ENCODE results near the gene MAVS. TPM values are rescaled to one million over a fixed set of nuclear protein-coding genes. Genes with fewer than 3 reads are reported as not detected.
"Not testable (repeated sequence)": the region's sequence is repeated elsewhere in the genome, so short reads cannot be mapped to it uniquely, and the experiment has no call there.

Gene MAVS
- total and polyA plus RNA-seq, 10 donors = 4.1 to 45.0 (median 35.3) TPM

- H3K27me3 ChIP-seq (replicated peaks in 1 of 7); intact Hi-C loops (cut with DNase I; ENCODE audit: low total_unique reads); H3K9me3 ChIP-seq; H3K4me3 ChIP-seq; DNase-seq: not testable (repeated sequence)
- H3K4me1 ChIP-seq = peaks cover 17 to 75% (median 57%) of the 10 kb centered on the region in 6 donors
- 53 to 74% (median 72%) methylated on average over 17 of the region's 17 CpGs for WGBS, 5 donors
- peak overlapping the region in 7 of 8 donors; percentile 22 to 67 (median 43) for H3K27ac ChIP-seq
- TF ChIP-seq POLR2AphosphoS5 (IDR thresholded peaks at IDR 0.05) = peak in 1 of 3 donors; percentile 19
- peaks cover 0 to 45% (median 40%) of the 10 kb centered on the region in 6 donors for H3K36me3 ChIP-seq
Measured at GRCh38 chr20:3906744-3907721, 60.4 kb downstream of the MAVS start.

- intact Hi-C loops (cut with DNase I; ENCODE audit: low total_unique reads) = no loop called here
- 71 to 87% (median 82%) methylated on average over 4 of the region's 4 CpGs for WGBS, 5 donors
- TF ChIP-seq CTCF (IDR thresholded peaks at IDR 0.05 in 8 of 11, conservative IDR thresholded peaks at IDR 0.05 in 3 of 11) = no peak
- TF ChIP-seq POLR2AphosphoS5 (IDR thresholded peaks at IDR 0.05) = no peak
- no peak for TF ChIP-seq POLR2A (IDR thresholded peaks at IDR 0.05)
- Histone ChIP-seq H3K27ac (no peak overlapping the region), H3K27me3 (replicated peaks in 1 of 7) (no peaks in the 10 kb centered on the region), H3K4me1 (peaks cover 12 to 58% (median 44%) of the 10 kb centered on the region in 6 donors), H3K4me3 (no peak overlapping the region), H3K9me3 (no peaks in the 10 kb centered on the region), H3K36me3 (peaks cover 0 to 61% (median 56%) of the 10 kb centered on the region in 6 donors)
- no peak for DNase-seq
Measured at GRCh38 chr20:3908667-3909066, 62.0 kb downstream of the MAVS start.

GRCh38 chr20:3909952-3910366 is 63.3 kb downstream of the MAVS start:
- DNase-seq = no peak
- Histone ChIP-seq H3K9me3 (no peaks in the 10 kb centered on the region), H3K4me1 (peaks cover 8 to 54% (median 31%) of the 10 kb centered on the region in 6 donors), H3K27ac (no peak overlapping the region), H3K4me3 (no peak overlapping the region), H3K27me3 (replicated peaks in 1 of 7) (no peaks in the 10 kb centered on the region), H3K36me3 (peaks cover 0 to 74% (median 68%) of the 10 kb centered on the region in 6 donors)
- intact Hi-C loops (cut with DNase I; ENCODE audit: low total_unique reads) = no loop called here
- no peak for TF ChIP-seq CTCF (IDR thresholded peaks at IDR 0.05 in 8 of 11, conservative IDR thresholded peaks at IDR 0.05 in 3 of 11)
- TF ChIP-seq POLR2A (IDR thresholded peaks at IDR 0.05) = no peak
- no peak for TF ChIP-seq POLR2AphosphoS5 (IDR thresholded peaks at IDR 0.05)

GRCh38 chr20:3910853-3911252 is 64.2 kb downstream of the MAVS start:
- H3K4me1 ChIP-seq = peaks cover 8 to 48% (median 25%) of the 10 kb centered on the region in 6 donors
- WGBS, 5 donors = 87 to 93% (median 88%) methylated on average over 2 of the region's 2 CpGs
- no peak for DNase-seq
- H3K27ac ChIP-seq = no peak overlapping the region
- no peak for TF ChIP-seq CTCF (IDR thresholded peaks at IDR 0.05 in 8 of 11, conservative IDR thresholded peaks at IDR 0.05 in 3 of 11)
- no peak for TF ChIP-seq POLR2AphosphoS5 (IDR thresholded peaks at IDR 0.05)
- TF ChIP-seq POLR2A (IDR thresholded peaks at IDR 0.05) = no peak
- no peak overlapping the region for H3K4me3 ChIP-seq
- intact Hi-C loops (cut with DNase I; ENCODE audit: low total_unique reads) = no loop called here
- H3K9me3 ChIP-seq = no peaks in the 10 kb centered on the region
- no peaks in the 10 kb centered on the region for H3K27me3 ChIP-seq (replicated peaks in 1 of 7)
- H3K36me3 ChIP-seq = peaks cover 0 to 83% (median 71%) of the 10 kb centered on the region in 6 donors
